HG02852 (cell line): Measurements from ENCODE around the gene CBR1.
"Not testable (repeated sequence)": the region's sequence is repeated elsewhere in the genome, so short reads cannot be mapped to it uniquely, and the experiment has no call there.

Experiments
- ATAC-seq: cut with Tn5 transposase; IDR thresholded peaks from one replicate; pipeline ENCODE4 v1.9.1; 2021; ENCODE audit warnings: mild to moderate bottlenecking, moderate library complexity; ENCODE audit not compliant: unreplicated experiment

Gene CBR1

DNA sequence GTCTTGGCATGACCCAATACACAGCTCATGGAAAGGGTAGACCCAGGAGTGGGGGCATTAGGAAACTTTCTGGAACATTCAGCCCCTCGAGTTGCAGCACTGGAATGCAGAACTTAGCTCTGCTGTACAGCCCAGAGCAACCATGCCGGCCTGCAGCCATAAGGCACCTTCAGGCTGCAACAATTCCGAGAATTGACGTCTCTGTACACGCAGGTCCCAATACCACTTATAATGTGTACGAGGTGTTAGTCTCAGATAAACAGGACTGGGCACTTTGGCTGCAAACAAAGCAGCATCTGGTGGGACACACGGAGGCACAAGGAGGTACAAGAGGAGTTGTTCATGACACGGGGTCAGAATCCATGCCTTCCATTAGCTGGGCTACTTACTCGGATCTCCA is 7.9 kb downstream of the CBR1 start:
- ATAC-seq = no peak

DNA sequence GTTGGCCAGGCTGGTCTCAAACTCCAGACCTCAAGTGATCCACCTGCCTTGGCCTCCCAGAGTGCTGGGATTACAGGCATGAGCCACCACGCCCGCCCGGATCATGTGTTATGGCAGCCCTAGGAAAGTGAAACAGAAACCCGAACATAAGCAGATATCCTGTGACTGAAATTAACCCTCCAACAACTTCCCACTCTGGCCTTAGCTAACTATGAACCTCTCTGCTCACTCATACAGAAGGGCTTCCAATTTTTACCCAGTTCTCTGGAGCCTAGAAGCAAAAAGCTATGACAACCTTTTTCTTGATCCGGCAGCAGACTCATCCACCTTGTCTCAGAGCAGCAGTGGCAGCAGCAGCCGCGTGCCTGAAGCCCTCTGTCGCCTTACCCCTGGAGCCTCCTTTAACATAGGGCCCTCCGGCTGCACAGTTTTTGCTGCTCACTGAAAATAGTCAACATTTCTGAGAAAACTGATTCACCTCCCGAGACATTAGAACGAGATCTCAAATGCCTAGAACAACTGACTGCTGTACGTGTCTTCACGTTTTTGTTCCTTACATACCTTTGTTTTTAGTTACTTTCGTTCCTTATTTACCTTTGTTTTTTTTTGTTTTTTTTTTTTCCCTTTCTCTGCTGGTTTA is 9.3 kb downstream of the CBR1 start:
- peak; percentile 77 for ATAC-seq

DNA sequence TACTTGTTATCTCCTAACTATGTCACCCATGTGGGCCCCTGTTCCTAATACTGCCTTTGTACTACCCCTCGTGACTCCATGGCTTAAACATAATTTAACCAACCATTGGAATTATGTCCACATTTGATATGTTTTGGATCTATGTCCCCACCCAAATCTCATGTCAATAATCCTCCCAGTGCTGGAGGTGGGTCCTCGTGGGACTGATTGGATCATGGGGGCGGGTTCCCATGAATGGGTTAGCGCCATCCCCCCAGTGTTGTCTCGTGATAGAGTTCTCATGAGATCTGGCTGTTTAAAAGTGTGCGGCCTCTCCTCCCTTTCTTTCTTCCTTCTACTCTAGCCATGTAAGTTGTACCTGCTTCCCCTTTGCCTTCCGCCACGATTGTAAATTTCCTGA is 9.8 kb downstream of the CBR1 start:
- ATAC-seq = no peak

DNA sequence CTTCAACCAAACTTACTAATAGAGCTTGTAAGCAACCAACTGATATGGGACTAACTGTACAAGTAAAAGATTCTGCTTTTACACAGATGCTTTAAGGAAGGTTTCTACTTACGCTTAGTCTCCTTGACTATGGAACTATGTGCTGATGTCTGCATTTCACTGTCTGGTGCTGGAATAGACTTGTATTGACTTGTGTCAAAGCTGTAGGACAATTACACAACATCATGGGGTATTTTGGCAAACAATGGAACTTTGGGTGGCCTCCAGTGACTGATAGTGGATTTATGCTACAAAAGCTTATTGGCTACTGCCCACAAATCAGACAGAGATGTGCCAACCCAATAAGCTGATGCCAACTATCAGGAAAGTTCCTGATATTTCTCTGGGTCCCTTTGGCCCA is 10.6 kb downstream of the CBR1 start:
- no peak for ATAC-seq

DNA sequence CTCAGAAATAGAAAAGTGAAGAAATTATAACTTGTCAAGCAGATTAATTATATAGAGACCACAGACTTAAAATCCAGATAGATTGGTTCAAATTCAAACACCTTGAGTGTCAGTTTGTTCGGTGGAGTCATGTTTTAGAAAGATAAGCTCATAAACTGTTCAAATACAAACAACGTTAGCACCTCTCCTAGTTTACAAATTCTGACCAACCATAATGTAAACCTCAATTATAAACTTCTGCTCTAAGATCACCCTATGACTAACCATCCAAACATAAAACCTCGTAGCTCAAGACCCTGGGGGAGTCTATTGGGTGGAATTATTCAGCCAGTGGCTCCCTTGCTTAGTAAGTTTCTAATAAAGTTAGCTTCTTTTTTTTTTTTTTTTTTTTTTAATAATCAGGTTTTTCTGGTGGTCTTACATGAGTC is 12.4 kb downstream of the CBR1 start:
- no peak for ATAC-seq

DNA sequence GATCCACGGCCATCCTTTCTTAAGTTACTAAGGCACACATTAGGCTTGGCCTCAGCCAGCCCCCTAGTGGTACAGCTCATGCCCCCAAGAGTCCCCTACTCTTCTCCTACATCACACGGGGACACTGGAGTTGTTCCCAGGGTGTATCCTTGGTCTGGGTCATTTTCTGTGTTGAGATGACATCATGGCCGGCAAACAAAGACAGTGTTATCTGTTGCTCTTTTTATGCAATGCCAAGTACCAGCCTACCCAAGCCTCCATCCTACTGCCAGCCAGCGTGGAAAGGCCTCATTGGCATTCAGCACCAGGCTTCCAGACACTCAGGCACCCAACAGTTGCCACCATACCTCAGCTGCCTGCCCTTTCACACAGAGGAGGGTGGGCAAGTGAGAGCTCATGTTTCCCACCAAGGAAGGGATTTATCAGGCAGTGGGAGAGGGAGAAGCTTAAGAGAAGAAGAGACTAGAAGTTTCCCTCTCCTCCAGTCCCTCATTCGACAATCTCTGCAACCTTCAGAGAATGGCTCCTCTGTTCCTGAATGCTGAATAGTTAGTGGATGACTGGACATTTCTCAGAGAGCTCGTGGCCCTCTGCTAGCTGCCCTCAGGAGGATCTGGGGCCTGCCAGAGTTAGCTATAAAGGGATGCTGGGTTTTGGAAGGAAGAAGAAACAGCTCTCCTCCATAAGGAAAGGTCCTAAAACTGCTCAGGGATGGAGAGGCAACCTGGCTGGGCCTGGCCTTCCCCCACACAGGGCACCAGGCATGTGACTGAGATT is 17.7 kb downstream of the CBR1 start:
- ATAC-seq = no peak

DNA sequence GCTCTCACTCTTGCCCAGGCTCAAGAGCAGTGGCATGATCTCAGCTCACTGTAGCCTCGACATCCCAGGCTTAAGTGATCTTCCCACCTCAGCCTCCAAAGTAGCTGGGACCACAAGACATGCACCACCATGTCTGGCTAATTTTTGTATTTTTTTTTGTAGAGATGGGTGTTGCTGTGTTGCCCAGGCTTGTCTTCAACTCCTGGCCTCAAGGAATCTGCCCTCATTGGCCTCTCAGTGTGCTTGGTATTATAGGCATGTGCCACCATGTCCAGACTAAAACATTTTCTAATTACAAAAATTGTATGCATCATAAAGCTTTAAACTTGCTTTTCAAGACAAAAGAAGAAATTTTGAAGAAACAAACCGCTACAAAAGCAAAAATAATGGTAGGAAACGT is 20.1 kb downstream of the CBR1 start:
- no peak for ATAC-seq

DNA sequence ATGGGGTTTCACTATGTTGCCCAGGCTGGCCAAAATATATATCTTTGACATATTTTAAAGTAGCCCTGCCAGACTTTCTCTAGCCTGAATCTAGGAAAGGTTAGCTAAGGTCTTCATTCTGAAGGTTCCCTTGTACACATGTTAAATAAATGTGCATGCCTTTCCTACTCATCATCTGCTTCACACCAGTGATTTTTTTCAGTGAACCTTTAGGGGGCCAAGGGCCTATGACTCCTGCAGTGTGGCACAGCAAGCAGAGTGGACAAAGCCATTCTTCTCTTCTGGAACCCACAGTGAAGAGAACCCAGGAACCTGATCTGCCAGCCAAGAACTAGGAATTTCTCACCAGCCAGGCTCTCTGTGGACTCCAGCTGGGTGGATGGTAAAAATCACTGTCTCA is 22.9 kb downstream of the CBR1 start:
- no peak for ATAC-seq

DNA sequence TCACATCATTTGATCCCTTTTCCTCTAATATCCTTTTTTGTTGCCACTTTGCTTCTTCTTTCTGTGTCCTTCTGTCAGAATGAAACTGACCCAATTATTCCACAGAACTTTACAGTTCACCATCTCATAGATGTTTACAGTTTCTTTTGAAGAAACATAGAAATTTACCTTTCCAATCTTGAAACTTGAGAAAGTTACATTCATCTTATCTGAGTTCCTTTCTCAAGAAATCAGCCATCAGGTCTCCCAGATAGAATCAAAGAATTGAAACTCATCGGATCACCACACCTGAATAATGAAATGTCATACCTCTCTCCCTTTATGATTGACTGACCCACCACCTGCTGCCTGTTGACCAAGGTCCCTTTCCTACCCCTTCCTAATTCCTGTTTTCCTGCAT is 23.7 kb downstream of the CBR1 start:
- ATAC-seq = no peak

DNA sequence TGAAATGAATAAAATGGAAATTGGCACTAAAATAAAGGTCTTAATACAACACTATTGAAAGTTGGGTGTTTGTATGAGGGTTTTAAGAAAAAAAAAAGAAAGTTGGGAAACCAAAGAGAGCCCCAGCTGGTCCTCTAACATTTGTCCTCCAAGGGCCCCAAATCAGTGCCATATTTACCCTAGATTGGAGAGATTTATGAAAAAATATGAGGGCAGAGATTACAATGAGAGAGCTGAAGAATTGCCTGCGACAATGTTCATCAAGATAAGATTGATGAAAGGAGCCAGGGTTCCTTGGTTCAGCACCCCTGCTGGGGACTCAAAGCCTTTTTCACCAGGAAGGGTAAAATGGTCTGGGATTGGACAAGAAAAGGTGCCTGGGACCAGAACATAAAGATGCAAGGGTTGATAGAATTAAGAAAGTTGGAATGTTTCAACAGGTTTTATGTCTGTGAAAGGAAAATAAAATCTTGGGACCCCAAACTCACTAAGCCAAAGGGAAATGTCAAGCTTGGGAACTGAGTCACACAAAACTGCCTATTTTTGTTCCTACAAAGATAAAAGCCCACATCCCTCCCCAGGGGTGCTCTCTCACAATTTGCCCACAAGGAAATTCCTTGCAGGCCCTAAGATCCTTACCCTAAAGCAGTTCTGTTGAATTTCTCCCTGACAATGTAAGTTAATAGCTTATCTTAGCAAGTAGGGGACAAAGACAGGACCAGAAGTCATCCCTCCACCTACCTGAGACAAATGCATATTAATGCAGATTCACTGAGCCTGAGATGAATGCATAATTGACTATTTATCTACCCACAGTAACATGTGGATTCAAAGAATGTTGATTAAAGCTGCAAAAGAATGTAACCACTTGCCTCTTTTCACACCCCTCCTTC is 26.8 kb downstream of the CBR1 start:
- no peak for ATAC-seq

DNA sequence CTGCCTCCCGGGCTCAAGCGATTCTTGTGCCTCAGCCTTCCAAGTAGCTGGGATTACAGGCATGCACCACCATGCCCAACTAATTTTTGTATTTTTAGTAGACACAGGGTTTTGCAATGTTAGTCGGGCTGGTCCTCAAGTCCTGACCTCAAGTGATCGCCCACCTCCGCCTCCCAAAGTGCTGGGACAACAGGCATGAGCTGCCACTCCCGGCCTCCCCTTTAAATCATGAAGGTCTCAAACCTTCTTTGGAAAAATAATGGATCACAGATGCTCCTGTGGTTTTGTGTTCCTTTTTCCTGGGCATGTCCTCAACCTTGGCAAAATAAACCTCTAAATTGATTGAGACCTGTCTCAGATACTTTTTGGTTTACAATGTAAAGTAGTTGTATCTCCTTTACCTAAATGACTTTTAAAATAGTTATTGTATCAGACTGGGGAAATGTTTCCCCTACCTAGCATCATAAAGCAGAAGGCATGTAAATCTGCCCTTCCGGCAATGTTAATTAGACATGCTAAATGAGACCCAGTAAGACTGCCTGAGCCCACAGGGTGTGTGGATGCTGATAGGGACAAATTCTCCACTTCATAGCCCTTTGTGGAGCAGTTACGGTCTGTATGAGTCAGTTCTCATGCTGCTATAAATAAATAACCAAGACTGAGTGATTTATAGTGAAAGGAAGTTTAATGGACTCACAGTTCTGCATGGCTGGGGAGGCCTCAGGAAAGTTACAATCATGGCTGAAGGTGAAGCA is 27.8 kb downstream of the CBR1 start:
- peak; percentile 77 for ATAC-seq

DNA sequence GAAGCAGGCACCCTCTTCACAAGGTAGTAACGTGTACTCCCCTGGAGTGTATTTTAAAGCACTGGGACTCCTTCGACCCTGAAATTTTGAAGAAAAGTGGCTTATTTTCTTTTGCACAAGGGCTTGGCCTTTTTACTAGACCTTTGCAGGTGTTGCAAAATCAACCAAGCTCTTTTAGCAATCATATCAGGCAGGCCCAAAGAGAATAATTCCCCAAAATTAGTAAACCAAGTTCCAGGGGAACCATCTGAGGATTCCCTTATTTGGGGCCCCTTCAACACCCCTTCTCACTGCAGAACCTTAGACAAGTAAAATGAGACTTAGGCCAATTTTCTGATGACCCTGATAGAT is 28.3 kb downstream of the CBR1 start:
- no peak for ATAC-seq

DNA sequence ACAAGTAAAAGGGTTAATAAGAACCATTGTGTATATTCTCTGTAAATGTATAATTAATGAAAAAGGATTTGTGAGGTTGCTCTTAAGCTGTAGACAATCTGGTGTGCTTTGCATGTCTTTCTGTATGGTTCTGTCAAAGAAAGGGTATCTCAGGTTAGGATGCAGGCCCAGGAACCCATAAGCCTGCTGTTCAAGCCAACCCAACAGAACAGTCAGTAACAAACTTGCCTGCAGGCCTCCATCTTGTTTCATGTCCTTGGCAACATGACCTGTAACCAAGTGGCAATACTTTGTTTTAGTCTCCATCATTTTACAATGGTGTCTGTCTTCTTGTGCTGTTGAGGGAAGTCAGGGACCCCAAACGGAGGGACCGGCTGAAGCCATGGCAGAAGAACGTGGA is 29.2 kb downstream of the CBR1 start:
- ATAC-seq = no peak

DNA sequence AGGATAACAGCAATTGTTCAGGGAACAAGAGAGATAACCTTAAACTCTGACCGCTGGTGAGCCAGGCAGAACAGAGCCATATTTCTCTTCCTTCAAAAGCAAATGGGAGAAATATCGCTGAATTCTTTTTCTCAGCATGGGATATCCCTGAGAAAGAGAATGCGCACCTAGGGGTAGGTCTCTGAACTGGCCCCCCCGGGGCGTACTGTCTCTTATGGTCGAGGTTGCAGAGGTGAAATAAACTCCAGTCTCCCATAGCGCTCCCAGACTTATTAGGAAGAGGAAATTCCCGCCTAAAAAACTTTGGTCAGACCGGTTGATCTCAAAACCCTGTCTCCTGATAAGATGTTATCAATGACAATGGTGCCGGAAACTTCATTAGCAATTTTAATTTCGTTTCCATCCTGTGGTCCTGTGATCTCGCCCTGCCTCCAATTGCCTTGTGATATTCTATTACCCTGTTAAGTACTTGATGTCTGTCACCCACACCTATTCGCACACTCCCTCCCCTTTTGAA is 29.9 kb downstream of the CBR1 start:
- not testable (repeated sequence) for ATAC-seq

DNA sequence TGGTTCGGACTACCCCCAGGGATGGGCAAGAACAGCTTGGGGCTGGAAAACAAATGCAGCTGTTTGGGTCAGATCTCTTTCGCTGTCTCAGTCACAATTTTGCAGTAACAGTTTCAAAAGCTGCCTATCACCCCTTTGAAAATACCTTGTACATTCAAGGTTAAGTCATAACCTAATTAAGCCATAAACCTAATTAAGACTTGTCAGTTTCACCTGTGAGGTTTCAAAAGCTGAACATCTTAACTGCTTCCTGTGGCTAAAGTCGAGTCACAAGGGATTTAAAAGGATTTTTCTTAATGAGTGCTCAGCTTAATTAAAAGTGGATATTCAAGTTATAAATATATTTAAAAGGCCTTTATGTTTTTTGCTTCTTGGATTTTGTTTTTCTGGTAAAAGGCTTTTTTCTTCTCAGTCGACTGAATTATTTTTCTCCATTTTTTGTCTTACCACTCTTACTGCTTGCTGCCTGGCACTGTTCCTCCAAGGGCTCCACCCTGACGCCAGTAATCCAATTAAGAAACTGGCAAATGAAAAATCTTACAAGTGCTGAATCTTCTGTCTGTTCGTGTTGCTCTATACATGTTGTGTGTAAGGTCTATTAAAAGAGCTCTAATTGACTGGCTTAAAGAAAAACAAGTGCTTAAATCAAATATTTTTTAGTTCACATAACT is 31.3 kb downstream of the CBR1 start:
- ATAC-seq = no peak

DNA sequence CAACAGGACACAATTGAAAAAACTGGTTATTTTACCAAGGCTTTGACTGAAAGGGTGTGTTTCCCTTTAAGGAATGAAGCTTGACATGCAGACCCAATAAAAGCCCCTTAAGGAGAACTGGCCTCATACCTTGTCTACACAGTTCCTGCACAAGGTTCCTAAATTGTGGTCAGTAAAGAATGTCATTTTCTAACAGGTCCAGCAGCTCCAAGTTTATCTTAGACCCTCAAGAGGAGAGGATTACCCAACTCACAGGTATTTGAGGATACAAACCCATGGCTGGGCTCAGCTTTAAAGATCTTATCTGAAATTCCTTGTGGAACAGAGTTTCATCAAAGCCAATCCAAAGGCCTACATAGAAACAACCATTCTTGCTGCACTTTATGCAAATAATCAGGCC is 33.6 kb downstream of the CBR1 start:
- no peak for ATAC-seq

DNA sequence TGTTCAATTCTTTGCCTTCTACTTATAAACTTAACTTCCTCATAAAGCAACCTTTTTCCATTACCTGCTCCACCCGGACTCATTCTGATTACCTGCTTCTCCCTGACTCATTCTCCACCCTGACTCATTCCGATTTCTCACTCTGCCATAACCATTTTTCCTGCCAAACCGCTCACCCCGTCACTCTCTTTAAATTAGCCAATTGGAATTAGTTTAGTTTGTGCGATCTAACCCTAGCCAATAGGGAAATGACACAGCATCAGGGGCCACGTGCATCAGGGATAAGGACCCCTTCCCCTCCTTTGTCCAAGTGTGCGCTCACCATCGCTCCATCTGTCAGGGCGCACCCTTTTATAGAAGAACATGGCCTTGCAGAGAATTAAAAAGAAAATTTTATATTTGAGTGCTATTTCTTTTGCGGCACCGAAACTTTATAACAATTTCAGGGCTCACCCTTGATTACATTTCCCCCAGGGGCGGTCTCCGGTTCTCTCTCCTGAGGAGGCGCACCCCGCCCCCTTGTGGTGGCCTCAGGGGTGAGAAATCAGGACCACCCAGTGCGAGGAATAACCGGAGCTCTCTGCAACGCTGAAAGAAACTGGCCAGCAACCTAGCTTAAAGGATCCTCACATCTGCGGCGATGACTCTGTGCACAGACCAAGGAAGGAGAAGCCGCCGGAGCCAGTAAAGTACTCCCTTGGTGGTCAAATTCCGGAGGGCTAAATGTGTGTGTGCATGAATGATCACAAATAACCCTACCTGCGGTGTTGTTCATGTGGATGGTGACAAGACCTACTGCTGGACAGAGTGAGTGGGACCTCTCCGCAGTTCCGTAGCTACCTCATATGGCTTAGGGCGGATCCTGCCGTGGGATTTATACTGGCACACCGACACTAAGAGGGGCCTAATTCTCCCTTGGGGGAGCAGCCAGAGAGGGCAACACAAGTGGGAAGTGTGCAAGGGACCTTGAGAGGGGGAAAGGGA is 34.8 kb downstream of the CBR1 start:
- ATAC-seq = no peak

DNA sequence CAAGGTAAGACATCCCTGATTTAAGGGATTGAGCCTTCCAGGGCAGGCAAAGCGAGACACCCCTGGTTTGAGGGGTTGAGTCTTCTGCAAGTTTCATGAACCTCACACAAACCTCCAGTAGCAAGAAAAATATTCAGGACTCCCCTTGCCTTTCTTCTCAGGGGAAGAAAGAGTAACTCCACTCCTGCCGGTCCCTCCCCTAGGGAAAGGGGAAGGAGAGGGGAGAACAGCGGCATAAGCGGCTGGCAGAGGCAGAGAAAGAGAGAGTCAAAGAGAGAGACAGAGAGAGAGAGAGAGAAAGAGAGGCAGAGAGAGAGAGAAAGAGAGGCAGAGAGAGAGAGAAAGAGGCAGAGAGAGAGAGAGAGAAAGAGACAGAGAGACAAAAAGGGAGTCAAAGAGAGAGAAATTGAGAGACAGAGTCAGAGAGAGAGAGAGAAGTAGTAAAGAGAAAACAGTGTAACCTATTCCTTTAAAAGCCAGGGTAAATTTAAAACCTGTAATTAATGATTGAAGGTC is 35.6 kb downstream of the CBR1 start:
- ATAC-seq = no peak

DNA sequence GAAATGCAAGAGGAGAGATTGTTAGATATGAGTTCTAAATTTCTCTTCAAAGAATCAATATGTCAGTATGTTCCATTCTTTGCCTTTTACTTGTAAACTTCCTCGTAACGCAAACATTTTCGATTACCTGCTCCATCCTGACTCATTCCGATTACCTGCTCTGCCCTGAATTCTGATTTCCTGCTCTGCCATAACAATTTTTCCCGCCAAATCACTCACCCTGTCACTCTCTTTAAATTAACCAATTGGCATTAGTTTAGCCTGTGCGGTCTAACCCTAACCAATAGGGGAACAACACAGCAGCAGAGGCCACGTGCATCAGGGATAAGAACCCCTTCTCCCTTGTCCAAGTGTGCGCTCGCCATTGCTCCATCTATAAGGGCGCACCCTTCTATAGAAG is 40.0 kb downstream of the CBR1 start:
- no peak for ATAC-seq
